H1 (cell line): ENCODE measurements around the gene KRT35.

Experiments used
- CTCF ChIP-seq, 3 experiments: IDR thresholded peaks; 1 replicate in 2 of 3; 2 replicates in 1 of 3; pipeline versions ENCODE4 v1.5.1 to v1.6.1; 2011; ENCODE audit warnings: low read length in 3 of 3, mild to moderate bottlenecking in 3 of 3, inconsistent platforms in 2 of 3, low read depth in 1 of 3, moderate library complexity in 1 of 3; ENCODE audit not compliant: insufficient read depth in 1 of 3; ENCODE audit errors: control extremely low read depth in 1 of 3
- FOSL1 ChIP-seq: IDR thresholded peaks from 2 replicates; pipeline ENCODE4 v1.6.1; 2011; ENCODE audit warnings: mild to moderate bottlenecking, low read depth, low read length, moderate library complexity; ENCODE audit not compliant: insufficient read depth
- MAFK ChIP-seq: IDR thresholded peaks from 2 replicates; pipeline ENCODE4 v1.6.1; 2012; ENCODE audit warnings: low read depth, mild to moderate bottlenecking, improper control_type of control experiment, low read length
- POLR2A ChIP-seq, 2 experiments: IDR thresholded peaks; 1 replicate in 1 of 2; 2 replicates in 1 of 2; pipeline ENCODE4 v1.6.1; 2011; ENCODE audit warnings: low read depth in 2 of 2, low read length in 2 of 2, mild to moderate bottlenecking in 2 of 2; ENCODE audit errors: control extremely low read depth in 1 of 2
- POLR2AphosphoS5 ChIP-seq: IDR thresholded peaks from 2 replicates; pipeline ENCODE4 v1.6.1; 2011; ENCODE audit warnings: low read depth, low read length
- RFX5 ChIP-seq: IDR thresholded peaks from 2 replicates; pipeline ENCODE4 v1.6.1; 2011; ENCODE audit warnings: low read depth, low read length, improper control_type of control experiment, borderline replicate concordance
- YY1 ChIP-seq: IDR thresholded peaks from 2 replicates; pipeline ENCODE4 v1.6.1; 2011; ENCODE audit warnings: low read depth, mild to moderate bottlenecking, low read length

- TF ChIP-seq POLR2AphosphoS5 (no peak), RFX5 (no peak), YY1 (no peak), FOSL1 (no peak), MAFK (no peak), CTCF (IDR thresholded peaks at IDR 0.05; ENCODE audit: control extremely low read depth in 1 of 3, insufficient read depth in 1 of 3, low read depth in 1 of 3, low read length in 3 of 3) (no peak), POLR2A (IDR thresholded peaks at IDR 0.05; ENCODE audit: control extremely low read depth in 1 of 2, low read depth in 2 of 2, low read length in 2 of 2) (no peak)
Measured at GRCh38 chr17:41468346-41468745, 12.6 kb downstream of the KRT35 start.
